HepG2 (cell line): ENCODE results near the gene MUL1. TPM values are rescaled to one million over a fixed set of nuclear protein-coding genes. Genes with fewer than 3 reads are reported as not detected.

Experiments used
- CBX5 ChIP-seq: sonication (generic); formaldehyde crosslinking; IDR thresholded peaks from 2 replicates; pipeline ENCODE4 v1.4.0; 2020; ENCODE audit warnings: missing genetic modification reagents, borderline replicate concordance
- CHCHD3 ChIP-seq: sonication (generic); formaldehyde crosslinking; IDR thresholded peaks from 2 replicates; pipeline ENCODE4 v1.8.0; 2022; ENCODE audit warnings: mild to moderate bottlenecking, missing genetic modification reagents, moderate library complexity
- FOXA1 ChIP-seq, 2 experiments: fragments of 450-650 bp in 1 of 2; sonication (generic) in 1 of 2; formaldehyde crosslinking in 1 of 2; IDR thresholded peaks; 2 replicates each; pipeline versions ENCODE4 v1.4.0 to v1.6.1; 2016 to 2020; ENCODE audit warnings: missing genetic modification reagents in 1 of 2
- GATA4 ChIP-seq: sonication (generic); IDR thresholded peaks from 2 replicates; pipeline ENCODE4 v1.6.1; 2016; ENCODE audit warnings: antibody characterized with exemption, low read depth, borderline replicate concordance
- HNRNPUL1 ChIP-seq: fragments of 200-400 bp; formaldehyde crosslinking; IDR thresholded peaks from 2 replicates; pipeline ENCODE4 v1.6.1; 2017; ENCODE audit warnings: low read depth, mild to moderate bottlenecking, low read length, moderate library complexity
- PAXIP1 ChIP-seq: sonication (generic); formaldehyde crosslinking; conservative IDR thresholded peaks from 2 replicates; pipeline ENCODE4 v1.4.0; 2020; ENCODE audit warnings: mild to moderate bottlenecking, missing genetic modification reagents, moderate library complexity
- PTBP1 ChIP-seq: fragments of 200-400 bp; formaldehyde crosslinking; IDR thresholded peaks from 2 replicates; pipeline ENCODE4 v1.6.1; 2018; ENCODE audit warnings: low read length, low read depth; ENCODE audit not compliant: poor library complexity, severe bottlenecking
- RFXAP ChIP-seq: sonication (generic); formaldehyde crosslinking; IDR thresholded peaks from 2 replicates; pipeline ENCODE4 v1.4.0; 2020; ENCODE audit warnings: missing genetic modification reagents, borderline replicate concordance
- SIN3A ChIP-seq: IDR thresholded peaks from 2 replicates; pipeline ENCODE4 v1.6.1; 2011; ENCODE audit warnings: low read depth, mild to moderate bottlenecking, control low read depth, low read length, borderline replicate concordance
- SNRNP70 ChIP-seq: fragments of 200-400 bp; formaldehyde crosslinking; IDR thresholded peaks from 2 replicates; pipeline ENCODE4 v1.6.1; 2017; ENCODE audit warnings: mild to moderate bottlenecking, low read depth, low read length, moderate library complexity
- ZKSCAN1 ChIP-seq: fragments of 150-350 bp; IDR thresholded peaks from 2 replicates; pipeline ENCODE4 v1.6.1; 2014; ENCODE audit warnings: low read length
- ZNF430 ChIP-seq: sonication (generic); formaldehyde crosslinking; IDR thresholded peaks from 2 replicates; pipeline ENCODE4 v1.9.0; 2021; ENCODE audit warnings: mild to moderate bottlenecking, missing genetic modification reagents
- ZNF598 ChIP-seq: sonication (generic); formaldehyde crosslinking; IDR thresholded peaks from 2 replicates; pipeline ENCODE4 v1.5.1; 2020; ENCODE audit warnings: mild to moderate bottlenecking, missing genetic modification reagents, borderline replicate concordance
- ZSCAN31 ChIP-seq: sonication (generic); formaldehyde crosslinking; IDR thresholded peaks from 2 replicates; pipeline ENCODE4 v1.5.0; 2020; ENCODE audit warnings: low read depth, mild to moderate bottlenecking, missing genetic modification reagents
- polyA plus RNA-seq, 8 experiments: library from polyadenylated mRNA; depleted of rRNA in 3 of 8; stranded (reverse) in 7 of 8; unstranded in 1 of 8; fragments of >200 nt; fragmentation: Illumina TruSeq in 4 of 8; extraction: Trizol in 4 of 8; gene quantifications; 2 replicates each; pipeline versions ENCODE4 v1.2.1 to v1.2.3, GENCODE V29; 2011 to 2016; ENCODE audit warnings: low read depth in 4 of 8, missing spikeins in 1 of 8, mixed read lengths in 1 of 8; ENCODE audit not compliant: insufficient read depth in 1 of 8
- total RNA-seq, 5 experiments: library from RNA; depleted of rRNA; stranded (reverse); fragments of >200 nt; fragmentation: Illumina TruSeq; extraction: Trizol; gene quantifications; 2 replicates each; pipeline ENCODE4 v1.2.3, GENCODE V29; 2016; ENCODE audit warnings: low read depth in 1 of 5
- TF ChIP-seq, protein P1 (sequence below): sonication (generic); formaldehyde crosslinking; IDR thresholded peaks from 2 replicates; pipeline ENCODE4 v1.9.0; 2021; ENCODE audit warnings: mild to moderate bottlenecking, missing genetic modification reagents
- TF ChIP-seq, protein P2 (sequence below): sonication (generic); formaldehyde crosslinking; IDR thresholded peaks from 2 replicates; pipeline ENCODE4 v1.5.1; 2020; ENCODE audit warnings: missing genetic modification reagents, mild to moderate bottlenecking, borderline replicate concordance

Gene MUL1
- total and polyA plus RNA-seq, 2 of the 13 experiments (the other 11 are each of a cell fraction or from before 2014, with no cell fraction given), result 21.5 to 26.5 TPM

DNA sequence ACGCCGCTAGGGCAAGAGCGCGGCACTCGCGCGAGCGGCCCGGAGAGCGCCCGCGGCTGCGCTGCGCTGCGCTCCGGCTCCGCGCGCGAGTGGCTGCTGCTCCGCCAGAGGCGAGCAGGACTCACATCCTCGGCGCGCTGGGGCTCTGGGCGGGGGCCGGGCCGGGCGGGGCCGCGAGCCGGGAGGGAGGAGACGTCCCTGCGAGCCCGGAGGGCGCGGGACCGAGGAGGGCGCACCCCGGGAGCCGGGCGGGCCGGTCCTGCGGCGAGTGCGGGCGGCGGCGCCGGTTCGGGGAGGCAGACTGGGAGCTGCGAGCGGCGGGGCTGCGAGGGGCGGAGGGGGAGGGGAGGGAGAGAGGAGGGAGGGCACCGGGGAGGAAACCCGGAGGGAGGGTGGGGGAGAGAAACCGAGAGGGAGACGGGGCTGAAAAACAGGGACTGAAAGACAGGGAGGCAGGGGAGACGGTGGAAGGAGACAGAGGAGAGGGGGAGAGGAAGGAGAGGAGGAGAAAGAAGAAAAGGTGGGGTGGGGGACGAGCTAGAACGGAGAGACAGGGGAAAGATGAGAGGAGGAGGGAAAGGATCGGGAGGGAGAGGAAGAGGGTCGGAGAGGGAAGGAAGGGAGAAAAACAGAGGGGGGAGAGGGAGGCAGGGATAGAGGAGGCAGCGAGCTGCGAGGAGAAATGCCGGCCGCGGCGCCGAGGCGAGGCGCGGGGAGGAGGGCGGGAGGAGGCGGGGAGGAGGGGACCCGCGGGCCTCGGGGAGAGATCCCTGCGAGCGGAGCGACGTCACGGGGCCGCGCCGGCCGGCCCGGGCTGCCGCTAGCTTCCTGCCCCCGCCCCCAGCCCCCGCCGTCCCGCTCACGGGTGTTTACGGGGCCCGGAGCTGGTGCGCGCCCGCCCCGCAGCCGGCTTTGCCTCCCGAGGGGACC lies 22.2 kb downstream of the MUL1 start, which contains the start of gene CAMK2N1 (continued):
- TF ChIP-seq, protein P1, sequence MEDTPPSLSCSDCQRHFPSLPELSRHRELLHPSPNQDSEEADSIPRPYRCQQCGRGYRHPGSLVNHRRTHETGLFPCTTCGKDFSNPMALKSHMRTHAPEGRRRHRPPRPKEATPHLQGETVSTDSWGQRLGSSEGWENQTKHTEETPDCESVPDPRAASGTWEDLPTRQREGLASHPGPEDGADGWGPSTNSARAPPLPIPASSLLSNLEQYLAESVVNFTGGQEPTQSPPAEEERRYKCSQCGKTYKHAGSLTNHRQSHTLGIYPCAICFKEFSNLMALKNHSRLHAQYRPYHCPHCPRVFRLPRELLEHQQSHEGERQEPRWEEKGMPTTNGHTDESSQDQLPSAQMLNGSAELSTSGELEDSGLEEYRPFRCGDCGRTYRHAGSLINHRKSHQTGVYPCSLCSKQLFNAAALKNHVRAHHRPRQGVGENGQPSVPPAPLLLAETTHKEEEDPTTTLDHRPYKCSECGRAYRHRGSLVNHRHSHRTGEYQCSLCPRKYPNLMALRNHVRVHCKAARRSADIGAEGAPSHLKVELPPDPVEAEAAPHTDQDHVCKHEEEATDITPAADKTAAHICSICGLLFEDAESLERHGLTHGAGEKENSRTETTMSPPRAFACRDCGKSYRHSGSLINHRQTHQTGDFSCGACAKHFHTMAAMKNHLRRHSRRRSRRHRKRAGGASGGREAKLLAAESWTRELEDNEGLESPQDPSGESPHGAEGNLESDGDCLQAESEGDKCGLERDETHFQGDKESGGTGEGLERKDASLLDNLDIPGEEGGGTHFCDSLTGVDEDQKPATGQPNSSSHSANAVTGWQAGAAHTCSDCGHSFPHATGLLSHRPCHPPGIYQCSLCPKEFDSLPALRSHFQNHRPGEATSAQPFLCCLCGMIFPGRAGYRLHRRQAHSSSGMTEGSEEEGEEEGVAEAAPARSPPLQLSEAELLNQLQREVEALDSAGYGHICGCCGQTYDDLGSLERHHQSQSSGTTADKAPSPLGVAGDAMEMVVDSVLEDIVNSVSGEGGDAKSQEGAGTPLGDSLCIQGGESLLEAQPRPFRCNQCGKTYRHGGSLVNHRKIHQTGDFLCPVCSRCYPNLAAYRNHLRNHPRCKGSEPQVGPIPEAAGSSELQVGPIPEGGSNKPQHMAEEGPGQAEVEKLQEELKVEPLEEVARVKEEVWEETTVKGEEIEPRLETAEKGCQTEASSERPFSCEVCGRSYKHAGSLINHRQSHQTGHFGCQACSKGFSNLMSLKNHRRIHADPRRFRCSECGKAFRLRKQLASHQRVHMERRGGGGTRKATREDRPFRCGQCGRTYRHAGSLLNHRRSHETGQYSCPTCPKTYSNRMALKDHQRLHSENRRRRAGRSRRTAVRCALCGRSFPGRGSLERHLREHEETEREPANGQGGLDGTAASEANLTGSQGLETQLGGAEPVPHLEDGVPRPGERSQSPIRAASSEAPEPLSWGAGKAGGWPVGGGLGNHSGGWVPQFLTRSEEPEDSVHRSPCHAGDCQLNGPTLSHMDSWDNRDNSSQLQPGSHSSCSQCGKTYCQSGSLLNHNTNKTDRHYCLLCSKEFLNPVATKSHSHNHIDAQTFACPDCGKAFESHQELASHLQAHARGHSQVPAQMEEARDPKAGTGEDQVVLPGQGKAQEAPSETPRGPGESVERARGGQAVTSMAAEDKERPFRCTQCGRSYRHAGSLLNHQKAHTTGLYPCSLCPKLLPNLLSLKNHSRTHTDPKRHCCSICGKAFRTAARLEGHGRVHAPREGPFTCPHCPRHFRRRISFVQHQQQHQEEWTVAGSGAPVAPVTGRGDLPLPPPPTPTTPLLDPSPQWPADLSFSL (CRISPR knock-in tag), result no peak
- TF ChIP-seq CHCHD3 (CRISPR knock-in tag) (no peak), CBX5 (CRISPR knock-in tag) (0 out of 2 replicates have a peak, but pooled peaks have one; percentile 23), SIN3A (0 out of 2 replicates have a peak, but pooled peaks have one; percentile 26), PTBP1 (no peak), ZNF430 (CRISPR knock-in tag) (no peak), ZNF598 (CRISPR knock-in tag) (no peak), PAXIP1 (CRISPR knock-in tag) (no peak), GATA4 (no peak), FOXA1 (IDR thresholded peaks at IDR 0.05) (no peak), FOXA1 (CRISPR knock-in tag; IDR thresholded peaks at IDR 0.05) (no peak; the same call in none of the 2 replicates), ZSCAN31 (CRISPR knock-in tag) (no peak), ZKSCAN1 (no peak), SNRNP70 (no peak), RFXAP (CRISPR knock-in tag) (no peak), HNRNPUL1 (no peak)
- TF ChIP-seq, protein P2, sequence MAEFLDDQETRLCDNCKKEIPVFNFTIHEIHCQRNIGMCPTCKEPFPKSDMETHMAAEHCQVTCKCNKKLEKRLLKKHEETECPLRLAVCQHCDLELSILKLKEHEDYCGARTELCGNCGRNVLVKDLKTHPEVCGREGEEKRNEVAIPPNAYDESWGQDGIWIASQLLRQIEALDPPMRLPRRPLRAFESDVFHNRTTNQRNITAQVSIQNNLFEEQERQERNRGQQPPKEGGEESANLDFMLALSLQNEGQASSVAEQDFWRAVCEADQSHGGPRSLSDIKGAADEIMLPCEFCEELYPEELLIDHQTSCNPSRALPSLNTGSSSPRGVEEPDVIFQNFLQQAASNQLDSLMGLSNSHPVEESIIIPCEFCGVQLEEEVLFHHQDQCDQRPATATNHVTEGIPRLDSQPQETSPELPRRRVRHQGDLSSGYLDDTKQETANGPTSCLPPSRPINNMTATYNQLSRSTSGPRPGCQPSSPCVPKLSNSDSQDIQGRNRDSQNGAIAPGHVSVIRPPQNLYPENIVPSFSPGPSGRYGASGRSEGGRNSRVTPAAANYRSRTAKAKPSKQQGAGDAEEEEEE (CRISPR knock-in tag), result no peak
